ENCODE measurements around the gene RPL31.

RPL31 gene

GRCh38 chr2:100976061-100976460, 26.0 kb upstream of the RPL31 start:
- DNase-seq, result no peak

GRCh38 chr2:100976645-100977391, 25.3 kb upstream of the RPL31 start:
- no peak for DNase-seq

GRCh38 chr2:100977511-100977910, 24.6 kb upstream of the RPL31 start:
- DNase-seq, result no peak

DNA sequence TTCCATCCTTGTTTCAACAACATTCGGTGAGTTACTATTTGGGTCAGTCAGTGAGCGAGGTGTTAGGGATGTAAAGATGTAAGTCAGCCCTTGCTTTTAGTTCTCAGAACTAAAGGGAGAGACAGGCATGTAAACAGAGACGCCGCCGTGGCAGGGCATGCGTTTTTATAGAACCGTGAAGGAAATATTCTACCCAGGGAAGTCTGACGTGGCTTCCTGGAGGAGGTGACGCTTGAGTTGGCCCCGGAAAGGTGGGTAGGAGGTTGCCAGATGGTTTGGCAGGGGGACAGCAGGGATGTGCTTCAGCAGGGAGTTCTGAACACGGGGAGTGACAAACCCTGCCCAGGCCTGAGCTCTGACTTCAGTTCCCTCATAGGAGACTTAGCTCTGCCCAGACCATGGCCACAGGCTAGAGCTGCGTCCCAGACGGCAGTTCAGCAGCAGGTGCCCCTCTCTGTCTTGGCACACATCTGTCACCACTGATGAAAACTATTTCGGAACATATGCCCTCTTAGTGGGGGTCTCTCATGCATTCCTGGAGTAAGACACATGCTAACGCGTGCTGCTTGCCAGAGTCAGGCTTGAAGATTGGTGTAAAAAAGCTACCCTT, 23.4 kb upstream of the RPL31 start:
- DNase-seq, result no peak

DNA sequence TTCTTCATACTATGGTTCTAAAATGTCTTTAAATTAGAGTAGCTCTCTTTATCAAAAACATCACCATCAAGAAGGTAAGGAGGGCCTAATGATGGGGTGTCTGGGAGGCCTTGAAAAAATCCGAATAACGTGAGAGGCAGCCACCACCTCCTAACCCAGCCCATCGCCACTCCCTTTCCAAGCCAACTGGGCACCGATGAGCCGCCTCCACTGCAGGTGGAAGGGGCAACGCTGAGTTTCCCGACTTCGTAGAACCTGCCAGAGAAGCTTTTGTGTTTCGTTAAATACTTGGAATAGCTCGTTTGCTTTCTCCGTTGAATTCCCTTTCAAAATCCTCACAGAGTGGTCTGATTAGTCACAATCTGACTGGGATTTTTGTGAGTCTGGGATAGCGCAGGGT, 22.0 kb upstream of the RPL31 start:
- no peak for DNase-seq

DNA sequence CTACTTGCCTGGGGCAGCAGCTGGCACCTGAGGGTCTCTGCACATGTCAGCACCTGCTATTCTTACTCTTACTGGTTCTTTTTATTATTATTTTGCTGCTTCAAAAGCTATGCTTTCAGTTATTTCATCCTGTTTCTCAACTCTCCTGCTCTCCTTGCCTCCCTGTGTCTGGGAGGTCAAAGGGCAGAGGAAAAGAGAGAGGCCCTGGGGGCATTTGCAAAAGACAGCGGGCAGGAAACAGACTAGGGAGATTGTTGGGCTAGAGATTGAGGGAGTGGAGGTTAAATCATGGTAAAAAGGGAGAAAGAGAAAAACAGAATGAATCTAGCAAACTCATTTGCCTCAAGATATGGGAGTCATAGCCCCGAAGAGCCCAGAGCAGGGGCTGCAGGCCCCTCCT, 21.1 kb upstream of the RPL31 start:
- DNase-seq, result no peak

- DNase-seq, result no peak
These were observed 19.6 kb upstream of the RPL31 start for GRCh38 chr2:100982431-100982861.

GRCh38 chr2:100983201-100983600, 18.9 kb upstream of the RPL31 start:
- DNase-seq, result no peak

GRCh38 chr2:100983684-100984310, 18.3 kb upstream of the RPL31 start:
- no peak for DNase-seq

DNA sequence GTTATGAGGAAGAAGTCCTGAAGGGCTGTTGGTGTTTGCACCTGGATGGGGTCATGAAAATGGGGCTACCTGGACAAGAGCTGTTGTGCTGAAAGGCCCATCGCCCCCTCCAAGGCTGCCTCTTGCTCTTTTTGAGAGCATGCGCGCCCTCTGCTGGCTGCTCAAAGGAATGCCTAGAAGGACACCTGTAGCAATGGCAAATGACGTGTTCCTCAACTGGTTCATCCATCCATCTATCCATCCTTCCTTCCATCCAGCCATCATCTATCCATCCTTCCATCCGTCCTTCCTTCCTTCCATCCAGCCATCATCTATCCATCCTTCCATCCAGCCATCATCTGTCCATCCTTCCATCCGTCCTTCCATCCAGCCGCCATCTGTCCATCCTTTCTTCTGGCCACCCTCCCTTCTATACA, 17.2 kb upstream of the RPL31 start:
- peak; percentile 79 for DNase-seq

GRCh38 chr2:100986157-100986556, 15.9 kb upstream of the RPL31 start:
- no peak for DNase-seq

GRCh38 chr2:100987536-100987935, 14.6 kb upstream of the RPL31 start:
- DNase-seq, result no peak

GRCh38 chr2:100987974-100988373, 14.1 kb upstream of the RPL31 start:
- DNase-seq, result no peak

DNA sequence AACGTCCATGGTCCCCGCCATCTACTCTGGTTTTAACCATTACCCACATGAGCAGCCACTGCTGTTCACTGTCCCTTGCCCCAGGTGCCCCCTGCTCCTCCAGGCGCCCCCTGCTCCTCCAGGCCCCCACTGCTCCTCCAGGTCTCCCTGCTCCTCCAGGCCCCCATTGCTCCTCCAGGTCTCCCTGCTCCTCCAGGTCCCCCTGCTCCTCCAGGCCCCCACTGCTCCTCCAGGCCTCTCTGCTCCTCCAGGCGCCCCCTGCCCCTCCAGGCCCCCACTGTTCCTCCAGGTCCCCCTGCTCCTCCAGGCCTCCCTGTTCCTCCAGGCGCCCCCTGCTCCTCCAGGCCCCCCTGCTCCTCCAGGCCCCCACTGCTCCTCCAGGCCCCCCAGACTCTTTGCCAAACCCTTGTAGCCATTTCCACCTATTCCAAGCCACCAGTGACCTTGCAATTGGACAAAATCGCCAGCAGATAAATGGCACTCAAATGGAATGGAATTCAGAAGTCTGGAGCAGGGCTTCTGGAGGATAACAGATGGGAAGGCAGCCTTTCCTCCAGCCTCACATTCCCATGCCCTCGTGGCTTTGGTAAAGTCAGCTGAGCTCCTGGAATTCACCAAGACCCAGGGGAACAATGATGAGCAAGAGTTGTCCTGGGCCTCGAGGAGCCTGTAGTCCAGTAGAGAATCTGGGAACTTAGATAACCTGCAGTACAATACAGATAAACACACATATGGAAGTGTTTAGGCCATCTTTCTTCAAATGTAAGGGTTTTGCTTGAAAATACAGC, 13.3 kb upstream of the RPL31 start:
- no peak for DNase-seq

DNA sequence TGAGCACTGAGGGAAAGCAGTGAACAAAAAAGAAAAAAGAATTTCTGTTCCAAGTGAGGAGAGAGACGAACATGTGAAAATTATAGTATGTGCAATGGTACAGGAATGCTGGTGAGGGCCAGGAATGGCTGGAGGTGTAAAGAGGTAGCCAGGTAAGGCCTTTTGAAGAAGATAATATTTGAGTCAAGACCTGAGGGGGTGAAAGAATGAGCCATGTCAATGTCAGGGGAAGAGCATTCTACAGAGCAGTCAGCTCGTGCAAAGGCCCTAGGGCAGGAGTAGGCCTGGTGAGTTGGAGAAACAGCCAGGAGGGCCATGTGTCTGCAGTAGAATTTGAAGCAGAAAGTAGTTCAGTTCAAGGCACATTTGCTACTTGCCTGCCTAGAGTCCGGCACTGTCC, 12.4 kb upstream of the RPL31 start:
- no peak for DNase-seq

DNA sequence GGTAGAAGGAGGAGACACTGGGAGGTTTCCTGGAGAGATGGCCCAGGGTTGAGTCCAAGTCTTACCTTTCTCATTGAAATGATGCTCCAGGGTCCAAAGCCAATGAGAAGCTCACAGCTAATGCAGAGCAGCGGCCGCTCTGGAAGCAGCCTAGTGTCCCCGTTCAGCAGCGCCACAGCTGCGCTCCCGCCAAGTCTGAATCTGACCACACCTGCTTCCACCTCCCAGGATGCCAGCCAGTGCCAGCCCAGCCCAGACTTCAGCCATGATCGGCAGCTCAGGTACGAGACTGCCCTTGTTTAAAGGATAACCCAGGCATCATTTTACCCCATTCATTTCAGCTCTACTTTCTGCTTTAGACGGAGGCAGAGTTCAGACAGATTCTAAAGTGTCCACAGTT, 11.9 kb upstream of the RPL31 start:
- DNase-seq, result no peak

DNA sequence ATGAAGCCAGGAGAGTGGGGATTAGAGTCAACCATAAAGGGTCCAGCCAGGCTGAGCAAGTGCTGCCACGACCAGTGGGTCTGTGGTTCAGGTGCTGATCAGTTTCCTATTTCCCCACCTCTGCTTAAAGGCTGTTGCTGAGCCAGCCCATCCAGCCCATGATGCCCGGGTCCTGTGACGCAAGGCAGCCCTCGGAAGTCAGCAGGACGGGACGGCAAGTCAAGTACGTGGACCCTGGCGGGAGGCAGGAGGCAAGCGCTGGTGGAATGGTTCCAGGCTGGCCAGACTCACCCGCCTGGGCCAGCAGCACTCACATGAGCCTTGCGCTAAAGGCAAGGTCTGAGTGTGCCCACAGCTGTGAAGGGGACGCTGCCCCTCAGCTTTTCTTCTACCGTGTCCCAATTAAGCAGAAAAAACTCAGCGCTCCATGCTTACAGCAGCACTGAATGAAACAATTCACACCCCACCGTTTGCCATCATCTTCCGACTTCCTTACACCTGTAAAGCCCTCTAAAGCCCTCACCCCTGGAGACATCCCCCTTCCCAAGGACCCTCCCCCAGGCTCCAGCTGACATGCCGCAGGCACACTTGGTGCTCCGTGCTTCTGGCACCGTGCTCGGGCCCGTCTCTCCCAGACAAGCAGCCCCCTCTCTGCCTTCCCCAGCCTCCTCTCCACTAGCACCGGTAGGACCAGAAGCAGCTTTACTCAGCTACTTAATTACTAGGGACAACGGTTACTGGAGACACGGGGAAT, 11.3 kb upstream of the RPL31 start:
- DNase-seq, result no peak

DNA sequence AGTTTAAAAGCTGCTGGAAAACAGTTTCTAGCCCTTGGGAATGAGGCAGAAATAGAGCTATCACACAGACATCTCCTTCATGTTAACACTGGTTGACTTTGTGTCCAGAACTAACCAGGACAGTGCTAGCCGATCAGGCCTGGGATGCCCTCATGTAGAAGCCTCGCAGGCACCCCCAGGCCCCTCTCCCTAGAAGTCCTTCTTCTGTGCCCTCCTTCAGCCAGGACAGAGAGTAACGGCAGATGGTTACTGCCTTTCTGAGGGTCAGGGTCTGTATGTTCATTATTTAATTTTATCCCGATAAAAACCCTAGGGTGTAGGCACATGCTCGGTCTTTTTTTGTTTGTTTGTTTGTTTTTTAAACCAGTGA, 10.7 kb upstream of the RPL31 start:
- no peak for DNase-seq

- DNase-seq, result no peak
These were observed 9.8 kb upstream of the RPL31 start for GRCh38 chr2:100992262-100992661.

- no peak for DNase-seq
These were observed 8.8 kb upstream of the RPL31 start for GRCh38 chr2:100993294-100993693.

DNA sequence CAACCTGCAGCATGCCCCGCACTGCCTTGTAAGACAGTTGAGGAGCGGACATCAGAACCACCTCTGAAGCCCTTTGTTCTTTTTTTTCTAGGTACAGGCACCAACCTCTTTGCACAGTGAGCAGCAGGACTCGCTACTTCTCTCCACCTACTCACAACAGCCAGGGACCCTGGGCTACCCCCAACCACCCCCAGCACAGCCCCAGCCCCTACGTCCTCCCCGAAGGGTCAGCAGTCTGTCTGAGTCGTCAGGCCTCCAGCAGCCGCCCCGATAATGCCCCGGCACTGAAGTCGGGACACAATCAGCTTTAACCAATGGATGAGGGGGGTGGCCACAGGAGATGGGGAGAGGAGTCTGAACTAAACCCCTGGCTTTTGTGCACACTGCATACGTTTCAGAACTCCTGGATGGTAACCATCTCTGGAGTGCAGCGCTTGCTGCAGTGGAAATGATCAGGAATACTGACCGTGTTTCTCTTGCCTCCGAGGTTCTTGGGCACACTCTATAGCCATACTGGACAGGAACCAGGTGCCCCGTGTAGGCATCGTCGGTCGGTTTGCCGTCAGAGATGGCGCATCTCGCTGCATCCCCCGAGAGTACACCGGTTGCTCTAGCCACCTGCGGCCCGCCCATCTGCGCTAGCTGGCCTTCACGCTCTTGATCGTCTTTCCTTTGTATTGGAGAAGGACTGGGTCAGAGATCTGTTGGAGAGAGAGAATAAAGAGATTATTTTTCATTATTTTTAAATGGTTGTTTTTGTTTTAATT, 6.6 kb upstream of the RPL31 start:
- no peak for DNase-seq

Measured in RPMI8226 (cell line).